Right kidney (tissue), 1 donor: ENCODE data around the gene EME1.
"Not testable (repeated sequence)": the region's sequence is repeated elsewhere in the genome, so short reads cannot be mapped to it uniquely, and the experiment has no call there.

Source experiments
- DNase-seq: peaks from one replicate; pipeline ENCODE4 v3.0.0-alpha.2; 2016

EME1 gene

GRCh38 chr17:50393700-50394099 is 20.7 kb downstream of the EME1 start:
- DNase-seq, result no peak

GRCh38 chr17:50394711-50395110 is 21.7 kb downstream of the EME1 start:
- no peak for DNase-seq

- DNase-seq, result no peak
Measured at GRCh38 chr17:50396261-50397110, 23.5 kb downstream of the EME1 start.

- peak; percentile 89 for DNase-seq
Measured at GRCh38 chr17:50397111-50397918, 24.3 kb downstream of the EME1 start, which contains the start of gene LRRC59. Gene LRRC59, minus strand, starts transcription at chr17:50397523. Its CDS starts 206 bp downstream, at chr17:50397317.

- DNase-seq, result no peak
Measured at GRCh38 chr17:50397919-50398285, 24.9 kb downstream of the EME1 start.

GRCh38 chr17:50398672-50399071 is 25.6 kb downstream of the EME1 start:
- DNase-seq, result not testable (repeated sequence)

- not testable (repeated sequence) for DNase-seq
Measured at GRCh38 chr17:50399591-50399990, 26.6 kb downstream of the EME1 start.

- DNase-seq, result not testable (repeated sequence)
Measured at GRCh38 chr17:50405351-50405750, 32.3 kb downstream of the EME1 start.

GRCh38 chr17:50406578-50406977 is 33.5 kb downstream of the EME1 start:
- DNase-seq, result no peak

GRCh38 chr17:50407921-50408320 is 34.9 kb downstream of the EME1 start:
- no peak for DNase-seq

- no peak for DNase-seq
Measured at GRCh38 chr17:50412188-50412732, 39.2 kb downstream of the EME1 start.

GRCh38 chr17:50414808-50415207 is 41.8 kb downstream of the EME1 start:
- no peak for DNase-seq

GRCh38 chr17:50419577-50419976 is 46.5 kb downstream of the EME1 start:
- not testable (repeated sequence) for DNase-seq

GRCh38 chr17:50420419-50421112 is 47.5 kb downstream of the EME1 start:
- DNase-seq, result no peak

- no peak for DNase-seq
Measured at GRCh38 chr17:50421308-50422051, 48.5 kb downstream of the EME1 start.

- DNase-seq, result no peak
Measured at GRCh38 chr17:50422738-50423137, 49.7 kb downstream of the EME1 start.

- DNase-seq, result no peak
Measured at GRCh38 chr17:50423553-50424159, 50.6 kb downstream of the EME1 start.

GRCh38 chr17:50424246-50424995 is 51.4 kb downstream of the EME1 start:
- DNase-seq, result no peak

GRCh38 chr17:50424996-50425681 is 52.1 kb downstream of the EME1 start:
- no peak for DNase-seq
